Measurements from ENCODE around the gene TRIM37. TPM values are rescaled to one million over a fixed set of nuclear protein-coding genes. Genes with fewer than 3 reads are reported as not detected.

The TRIM37 gene
- total RNA-seq, 6 experiments from 2014 or later: 21.5 to 25.0 (median 23.7) TPM

- H3K36me3 Mint-ChIP-seq (ENCODE audit: low read depth): peaks cover 14% of the 10 kb centered on the region
- H3K9me3 Mint-ChIP-seq: no peaks in the 10 kb centered on the region
- peaks cover 5% of the 10 kb centered on the region; the same call in 1 of the 2 replicates for H3K27me3 Mint-ChIP-seq (ENCODE audit: insufficient read depth)
- no peak for DNase-seq
- no peak for TF ChIP-seq CTCF (IDR thresholded peaks at IDR 0.05)
- H3K27ac Mint-ChIP-seq: no peak overlapping the region
- H3K4me3 Mint-ChIP-seq: no peak overlapping the region
- H3K4me1 Mint-ChIP-seq (ENCODE audit: low read depth): peaks cover 27% of the 10 kb centered on the region
Observed at GRCh38 chr17:59108400-59109102, 1.9 kb upstream of the TRIM37 start.

GRCh38 chr17:59107306-59107670, 608 bp upstream of the TRIM37 start:
- peaks cover 14% of the 10 kb centered on the region for H3K36me3 Mint-ChIP-seq (ENCODE audit: low read depth)
- no peaks in the 10 kb centered on the region for H3K9me3 Mint-ChIP-seq
- DNase-seq: no peak
- peak overlapping the region; percentile 80 for H3K27ac Mint-ChIP-seq
- H3K4me3 Mint-ChIP-seq: peak overlapping the region; percentile 95
- H3K27me3 Mint-ChIP-seq (ENCODE audit: insufficient read depth): peaks cover 5% of the 10 kb centered on the region; the same call in 1 of the 2 replicates
- peaks cover 27% of the 10 kb centered on the region for H3K4me1 Mint-ChIP-seq (ENCODE audit: low read depth)
- no peak for TF ChIP-seq CTCF (IDR thresholded peaks at IDR 0.05)

- peak overlapping the region; percentile 80 for H3K27ac Mint-ChIP-seq
Observed at GRCh38 chr17:59105852-59106462, 723 bp downstream of the TRIM37 start.

GRCh38 chr17:59101178-59101577, 5.5 kb downstream of the TRIM37 start:
- Mint-ChIP-seq H3K4me3 (no peak overlapping the region), H3K9me3 (no peaks in the 10 kb centered on the region), H3K4me1 (ENCODE audit: low read depth) (peaks cover 19% of the 10 kb centered on the region), H3K27me3 (ENCODE audit: insufficient read depth) (peaks cover 3% of the 10 kb centered on the region; the same call in 1 of the 2 replicates), H3K36me3 (ENCODE audit: low read depth) (peaks cover 31% of the 10 kb centered on the region), H3K27ac (no peak overlapping the region)
- no peak for DNase-seq
- no peak for TF ChIP-seq CTCF (IDR thresholded peaks at IDR 0.05)

More at GRCh38 chr17:59105852-59106462, 723 bp downstream of the TRIM37 start:
- Mint-ChIP-seq H3K27me3 (ENCODE audit: insufficient read depth) (peaks cover 5% of the 10 kb centered on the region; the same call in 1 of the 2 replicates), H3K36me3 (ENCODE audit: low read depth) (peaks cover 14% of the 10 kb centered on the region), H3K9me3 (no peaks in the 10 kb centered on the region), H3K4me3 (peak overlapping the region; percentile 95), H3K4me1 (ENCODE audit: low read depth) (peaks cover 27% of the 10 kb centered on the region)
- peak; percentile 26 for DNase-seq
- TF ChIP-seq CTCF (IDR thresholded peaks at IDR 0.05): no peak

GRCh38 chr17:59097876-59098275, 8.8 kb downstream of the TRIM37 start:
- H3K9me3 Mint-ChIP-seq: no peaks in the 10 kb centered on the region
- peaks cover 30% of the 10 kb centered on the region for H3K4me1 Mint-ChIP-seq (ENCODE audit: low read depth)
- peaks cover 23% of the 10 kb centered on the region for H3K36me3 Mint-ChIP-seq (ENCODE audit: low read depth)
- no peak overlapping the region for H3K27ac Mint-ChIP-seq
- no peak overlapping the region for H3K4me3 Mint-ChIP-seq
- no peak for DNase-seq
- H3K27me3 Mint-ChIP-seq (ENCODE audit: insufficient read depth): no peaks in the 10 kb centered on the region
- no peak for TF ChIP-seq CTCF (IDR thresholded peaks at IDR 0.05)

Measured in HFFc6 (cell line).